Naive thymus-derived CD8-positive, alpha-beta T cell (primary cell): Measurements from ENCODE around the gene PSMD6. TPM values are rescaled to one million over a fixed set of nuclear protein-coding genes. Genes with fewer than 3 reads are reported as not detected.

Experiments used
- ATAC-seq, 2 donors: fragments of 150-1000 bp; cut with Tn5 transposase in 1 of 2; sonication (Bioruptor Pico), chemical (Tn5 transposase) in 1 of 2; 1 replicate in 1 of 2; 2 replicates in 1 of 2; pipeline ENCODE4 v1.10.0; 2021; ENCODE audit warnings: mild to moderate bottlenecking in 2 of 2, moderate library complexity in 2 of 2
- POLR2A ChIA-PET: fragments of 350-600 bp; sonication (Branson Sonifier 250); formaldehyde crosslinking; loops from one replicate; lab custom pipeline; 2021; ENCODE audit warnings: antibody characterized with exemption; lab: Charles Lee
- DNase-seq, 10 donors: peaks; one replicate each; pipeline versions ENCODE4 v3.0.0 to v3.0.0-alpha.2; 2020 to 2022
- H3K27ac Mint-ChIP-seq, 10 donors: one replicate each; pipeline ENCODE4 v1.8.0; 2020 to 2022; ENCODE audit warnings: mild to moderate bottlenecking in 10 of 10, mixed read lengths in 10 of 10, moderate library complexity in 4 of 10, inconsistent platforms in 1 of 10
- H3K27me3 Mint-ChIP-seq, 5 donors: one replicate each; pipeline ENCODE4 v1.8.0; 2021 to 2022; ENCODE audit warnings: mixed read lengths in 5 of 5
- H3K36me3 Mint-ChIP-seq, 3 donors: one replicate each; pipeline ENCODE4 v1.8.0; 2020 to 2022; ENCODE audit warnings: mixed read lengths in 3 of 3, mild to moderate bottlenecking in 2 of 3, inconsistent platforms in 1 of 3
- H3K4me1 Mint-ChIP-seq, 4 donors: one replicate each; pipeline ENCODE4 v1.8.0; 2021 to 2022; ENCODE audit warnings: mixed read lengths in 4 of 4
- H3K4me3 Mint-ChIP-seq, 10 donors: one replicate each; pipeline ENCODE4 v1.8.0; 2020 to 2022; ENCODE audit warnings: mild to moderate bottlenecking in 10 of 10, mixed read lengths in 10 of 10, moderate library complexity in 6 of 10, inconsistent platforms in 1 of 10
- H3K9me3 Mint-ChIP-seq, 9 donors: one replicate each; pipeline ENCODE4 v1.8.0; 2020 to 2022; ENCODE audit warnings: mixed read lengths in 9 of 9, mild to moderate bottlenecking in 3 of 9, inconsistent platforms in 1 of 9, moderate library complexity in 1 of 9
- polyA plus RNA-seq, 3 donors: library from polyadenylated mRNA; unstranded; fragments of 300-500 nt; fragmentation: Illumina TruSeq; gene quantifications; one replicate each; pipeline ENCODE4 v1.2.3, GENCODE V29; 2021
- total RNA-seq, 8 experiments: library from RNA in 2 of 8; stranded (reverse) in 2 of 8; gene quantifications; one replicate each; pipeline ENCODE4 v1.2.3 and lab custom pipeline; 2021 to 2026

PSMD6 gene
- total and polyA plus RNA-seq, 5 experiments from 2014 or later, result 76.8 to 114 (median 107) TPM

DNA sequence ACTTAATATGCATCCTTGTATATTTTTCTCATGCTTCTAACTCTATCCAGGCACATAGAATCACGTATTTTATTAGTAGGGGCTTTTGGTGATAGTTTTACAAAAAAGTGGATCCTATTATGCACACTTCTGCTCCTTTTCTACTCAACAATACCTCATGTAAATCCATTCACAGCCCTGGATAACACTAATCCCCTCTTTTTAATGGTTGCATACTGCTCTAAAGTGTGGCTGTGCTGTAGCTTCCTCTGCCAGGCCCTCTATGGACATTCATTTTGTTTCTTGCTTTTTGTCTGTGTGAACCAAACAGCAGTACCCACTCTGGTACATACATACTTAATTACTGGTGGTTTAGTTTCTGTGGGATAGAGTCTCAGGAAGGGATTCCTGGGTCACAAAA, 59.8 kb downstream of the PSMD6 start:
- ATAC-seq (no peak), DNase-seq (no peak)
- peaks cover 0 to 5% (median 0%) of the 10 kb centered on the region in 3 donors for H3K36me3 Mint-ChIP-seq
- H3K9me3 Mint-ChIP-seq, result no peaks in the 10 kb centered on the region
- H3K4me3 Mint-ChIP-seq, result no peak overlapping the region
- POLR2A ChIA-PET, result interaction anchor here (3.2 kb wide), 1 partner anchor 30 kb away, joined by 22 read pairs; no protein-coding TSS in a partner anchor
- H3K27me3 Mint-ChIP-seq, result no peaks in the 10 kb centered on the region
- peaks cover 12 to 57% (median 43%) of the 10 kb centered on the region in 4 donors for H3K4me1 Mint-ChIP-seq
- peak overlapping the region in 6 of 10 donors; percentile 41 to 78 (median 54) for H3K27ac Mint-ChIP-seq

DNA sequence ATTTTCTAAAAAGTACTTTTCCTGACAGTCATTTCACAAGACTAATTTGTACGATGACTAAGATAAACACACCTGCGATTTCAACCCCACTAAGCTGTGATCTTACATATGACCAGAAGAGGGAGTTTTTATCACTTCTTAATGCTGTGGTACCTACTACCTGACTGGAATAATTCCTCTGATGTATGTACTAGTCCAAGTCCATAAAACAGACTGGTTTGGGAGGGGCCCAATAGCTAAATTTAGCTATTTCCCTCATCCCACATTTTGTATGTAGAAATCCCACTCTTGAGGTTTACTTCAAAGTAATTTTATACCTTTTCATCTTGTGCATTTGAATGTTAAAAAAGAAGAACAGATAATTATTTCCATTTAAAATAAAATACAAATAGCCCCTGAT, 61.4 kb downstream of the PSMD6 start:
- DNase-seq, result peak in 5 of 10 donors; percentile 14 to 72 (median 68)

More for the DNA sequence above, 61.4 kb downstream of the PSMD6 start:
- ATAC-seq, result peak; percentile 95 to 98
- Mint-ChIP-seq H3K27me3 (no peaks in the 10 kb centered on the region), H3K4me3 (no peak overlapping the region), H3K27ac (peak overlapping the region in 6 of 10 donors; percentile 31 to 71 (median 50)), H3K4me1 (peaks cover 11 to 47% (median 34%) of the 10 kb centered on the region in 4 donors), H3K9me3 (no peaks in the 10 kb centered on the region), H3K36me3 (peaks cover 0 to 1% (median 0%) of the 10 kb centered on the region in 3 donors)
- POLR2A ChIA-PET, result interaction anchor here (1.1 to 3.2 kb wide), 3 partner anchors 16 to 62 kb away, joined by 7 to 22 read pairs (median 7); no protein-coding TSS in a partner anchor

Other genes with a start within 250 kb of the PSMD6 start
- gene C3orf49, start 204.2 kb downstream of the PSMD6 start, total RNA-seq, result not detected
- not detected for gene C3orf49, start 204.2 kb downstream of the PSMD6 start, polyA plus RNA-seq
- 10 to 100 TPM; 52.2 to 52.5 TPM for gene THOC7, start 159.7 kb downstream of the PSMD6 start, total RNA-seq
- 100 to 1,000 TPM in 1 of 3 donors, 10 to 100 TPM in 2; 79.9 to 116 (median 100.0) TPM for gene THOC7, start 159.7 kb downstream of the PSMD6 start, polyA plus RNA-seq
- 100 to 1,000 TPM; 161 to 162 TPM for gene ATXN7, start 159.6 kb downstream of the PSMD6 start, total RNA-seq
- gene ATXN7, start 159.6 kb downstream of the PSMD6 start, polyA plus RNA-seq, result 10 to 100 TPM; 18.0 to 29.8 (median 21.9) TPM
- gene SCAANT1, start 111.1 kb downstream of the PSMD6 start, total RNA-seq, result 1 to 10 TPM in 1 of 2 experiments, not detected in 1; 2.9 TPM
- not detected for gene SCAANT1, start 111.1 kb downstream of the PSMD6 start, polyA plus RNA-seq
- gene PRICKLE2, start 202.0 kb upstream of the PSMD6 start, total RNA-seq, result not detected
- gene PRICKLE2, start 202.0 kb upstream of the PSMD6 start, polyA plus RNA-seq, result not detected